Cortex of kidney (tissue), 1 donor: ENCODE data around the gene ADCY5.
"Not testable (repeated sequence)": the region's sequence is repeated elsewhere in the genome, so short reads cannot be mapped to it uniquely, and the experiment has no call there.

Experiments
- DNase-seq: peaks from one replicate; lab custom pipeline; 2025; lab: John Stamatoyannopoulos, UW

The ADCY5 gene

DNA sequence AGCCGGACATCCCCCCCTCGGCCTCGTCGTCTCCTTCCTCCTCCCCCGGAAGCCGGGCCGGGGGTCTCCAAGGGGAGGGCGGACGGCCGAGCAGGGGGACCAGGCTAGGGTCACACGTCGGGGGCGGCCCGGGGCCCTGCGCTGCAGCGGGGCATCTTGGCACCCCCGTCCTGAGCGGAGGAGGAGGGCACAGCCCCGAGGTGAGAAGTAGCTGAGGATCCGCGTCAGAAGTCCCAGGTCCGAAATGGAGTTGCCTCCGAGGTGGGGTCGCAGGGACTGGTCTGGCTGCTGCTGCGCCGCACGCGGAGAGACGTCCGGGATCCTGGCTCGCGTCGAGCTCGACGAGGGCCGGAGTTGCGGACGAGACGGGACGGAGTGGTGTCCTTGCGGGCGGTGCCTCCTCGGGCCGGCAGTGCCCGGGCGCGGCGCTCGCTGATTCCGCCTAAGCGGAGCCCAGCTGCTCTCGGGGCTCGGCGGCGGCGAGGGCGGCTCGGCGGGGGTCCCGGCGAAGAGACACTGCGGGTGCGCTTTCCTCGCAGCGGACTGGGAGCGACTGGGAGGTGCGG, at the start of gene ADCY5:
ADCY5 (minus strand) TSS at position 555 of the 566 bp plus-strand sequence; CDS start at position 10, 545 bp downstream.
- DNase-seq: no peak

DNA sequence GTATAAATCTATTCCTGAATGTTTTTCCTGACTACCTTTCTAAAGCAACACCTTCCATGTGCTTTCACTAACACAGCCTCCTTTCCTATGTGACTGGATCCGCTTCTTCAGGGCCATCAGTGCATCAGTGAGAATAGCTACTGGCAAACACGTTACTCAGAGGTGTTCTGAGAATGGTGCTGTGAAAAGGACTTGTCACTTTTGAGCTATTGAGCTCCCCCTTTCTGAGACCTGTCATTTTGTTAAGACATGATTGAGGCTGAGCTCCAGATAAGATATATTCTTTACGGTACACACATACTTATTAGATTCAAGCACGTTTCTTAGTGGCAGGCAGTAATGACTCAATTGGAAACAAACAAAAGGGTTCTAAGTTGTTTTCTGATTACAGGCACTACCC, 45.0 kb upstream of the ADCY5 start:
- DNase-seq: no peak

DNA sequence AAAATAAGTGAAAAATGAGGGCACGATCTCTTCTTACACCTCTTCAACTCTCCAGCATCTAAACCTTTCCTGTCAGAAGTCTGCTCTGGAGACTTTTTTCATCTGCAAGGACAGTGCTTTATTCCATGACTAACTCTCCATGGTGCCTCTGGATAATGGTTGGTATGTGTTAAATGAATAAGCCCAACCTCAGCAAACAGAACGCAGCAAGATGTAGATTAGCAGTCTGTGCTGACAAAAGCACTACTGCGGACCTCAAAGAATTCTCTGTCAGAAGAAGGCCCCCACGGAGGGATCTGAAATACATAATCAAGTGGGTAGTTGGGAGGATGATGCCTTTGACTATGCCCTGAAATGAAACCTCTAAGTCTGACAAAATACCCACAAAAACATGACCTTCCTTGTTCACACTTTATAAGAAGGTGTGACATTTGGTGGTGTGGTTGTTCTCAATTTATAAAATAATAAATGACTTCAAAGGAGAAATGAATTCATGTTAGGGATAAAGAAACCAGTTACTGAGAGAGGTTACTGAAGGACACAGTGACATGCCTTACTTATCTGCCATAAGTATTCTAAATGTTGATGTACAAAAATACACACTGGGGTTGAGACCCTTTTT, 43.2 kb upstream of the ADCY5 start:
- no peak for DNase-seq

- DNase-seq: no peak
These were observed 40.6 kb upstream of the ADCY5 start for GRCh38 chr3:123489400-123490004.

DNA sequence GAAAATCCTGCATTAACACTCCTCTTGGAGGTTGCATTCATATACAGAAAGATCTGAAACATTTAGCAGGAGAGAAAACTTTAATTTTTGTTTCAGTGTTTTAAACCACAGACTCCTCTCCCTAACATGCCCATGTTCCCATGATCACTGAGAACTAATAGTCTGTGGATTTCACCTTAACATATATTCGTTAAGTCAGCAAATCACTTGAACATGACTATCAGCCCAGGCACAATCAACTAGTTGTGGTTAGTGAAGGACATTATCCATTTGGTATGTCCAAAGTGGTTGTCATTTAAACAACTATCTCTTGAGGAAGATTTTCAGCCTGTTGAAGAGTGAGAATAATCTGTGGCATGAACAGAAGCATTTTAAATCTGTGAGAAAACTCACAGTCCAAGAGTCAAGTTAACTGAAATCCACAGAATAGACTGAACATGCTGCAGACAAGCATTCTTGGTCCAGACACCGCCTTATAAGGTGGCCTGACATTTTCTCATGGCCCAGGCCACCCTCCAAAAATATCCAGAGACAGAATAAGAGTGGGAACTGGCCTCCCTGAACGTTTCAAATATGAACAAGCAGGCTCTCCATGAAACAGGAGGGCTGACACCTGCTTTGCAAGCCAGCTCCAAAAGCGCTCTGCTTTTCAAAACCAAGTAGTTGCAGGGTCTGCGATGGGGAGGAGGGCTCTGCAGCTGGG, 39.9 kb upstream of the ADCY5 start:
- DNase-seq: no peak

GRCh38 chr3:123487063-123487462, 38.2 kb upstream of the ADCY5 start:
- DNase-seq: not testable (repeated sequence)

DNA sequence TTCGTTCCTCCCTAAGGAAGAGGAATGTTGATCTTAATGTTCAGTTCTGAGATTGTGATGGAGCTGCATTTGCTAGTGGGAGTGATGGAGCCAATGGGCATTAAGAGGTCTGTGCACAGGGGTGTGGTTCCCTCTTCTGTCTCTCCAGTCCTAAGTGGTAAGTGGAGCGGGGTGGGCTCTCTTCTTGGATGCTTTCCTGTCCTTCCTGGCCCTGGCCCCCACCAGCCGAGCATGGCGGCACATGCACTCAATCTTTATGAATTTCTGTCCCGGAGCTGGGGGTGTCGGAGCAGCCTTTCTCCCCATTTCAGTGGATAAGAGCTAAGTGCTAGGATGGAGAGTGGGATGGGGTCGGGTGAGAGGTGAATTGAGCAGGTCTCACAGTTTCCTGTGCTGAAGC, 37.6 kb upstream of the ADCY5 start:
- no peak for DNase-seq

- DNase-seq: no peak
These were observed 36.7 kb upstream of the ADCY5 start for GRCh38 chr3:123485551-123485950.

- no peak for DNase-seq
These were observed 34.3 kb upstream of the ADCY5 start for GRCh38 chr3:123483146-123483545.

DNA sequence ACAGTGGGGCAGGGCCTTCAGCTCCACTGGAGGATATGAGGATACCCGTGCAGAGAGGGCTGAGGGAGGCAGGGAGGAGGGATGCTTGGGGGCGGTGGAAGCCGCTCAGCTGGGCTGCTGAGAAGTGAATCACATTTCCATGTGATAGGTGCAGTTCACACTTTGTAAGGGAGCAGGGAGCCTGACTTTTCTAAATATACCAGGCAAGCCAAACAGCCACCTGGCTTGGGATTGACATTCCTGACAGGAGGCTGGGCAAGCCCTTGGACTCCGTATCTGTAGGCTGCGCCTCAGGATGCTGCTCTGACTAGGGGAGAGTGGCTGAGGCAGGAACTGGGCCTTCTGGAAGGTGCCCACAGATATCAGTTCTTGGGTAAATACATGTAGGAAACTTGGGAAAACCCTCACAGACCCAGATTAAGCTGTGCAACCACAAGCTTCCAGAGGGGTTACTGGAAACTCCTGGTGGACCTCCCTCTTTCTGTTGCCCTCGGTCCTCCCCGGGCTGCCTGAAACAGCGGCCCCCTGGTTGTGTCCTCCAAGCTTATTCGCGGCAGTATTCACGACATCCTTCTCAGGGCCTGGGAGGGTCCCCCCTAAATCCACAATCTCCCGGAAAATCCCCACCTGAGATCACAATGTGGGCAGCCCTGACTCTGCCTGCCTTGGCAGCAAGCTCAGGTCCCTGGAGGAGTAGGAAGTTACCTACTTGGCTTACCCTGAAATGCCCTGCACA, 33.0 kb upstream of the ADCY5 start:
- no peak for DNase-seq

- DNase-seq: no peak
These were observed 32.2 kb upstream of the ADCY5 start for GRCh38 chr3:123481071-123481470.

- DNase-seq: no peak
These were observed 31.5 kb upstream of the ADCY5 start for GRCh38 chr3:123480428-123480827.

GRCh38 chr3:123479891-123480290, 31.0 kb upstream of the ADCY5 start:
- DNase-seq: no peak

DNA sequence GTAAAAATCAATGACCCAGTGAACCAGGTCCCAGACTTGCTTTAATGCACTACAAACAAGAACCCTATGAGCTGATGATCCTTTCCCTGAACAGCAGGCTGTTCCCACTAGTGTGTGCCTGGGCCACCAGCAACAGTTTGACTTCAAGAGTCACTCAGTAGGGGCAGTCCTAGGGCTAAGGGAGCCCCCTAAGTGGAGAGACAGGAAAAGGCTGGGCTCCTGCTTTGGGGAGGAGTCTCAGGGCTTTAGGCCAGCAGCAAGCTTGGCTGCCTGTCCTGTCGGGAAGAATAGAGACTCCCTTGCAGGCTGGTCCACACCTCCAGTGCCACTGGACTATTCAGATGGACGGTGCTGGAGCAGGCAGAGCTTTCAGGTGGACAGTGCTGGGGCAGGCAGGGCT, 29.4 kb upstream of the ADCY5 start:
- no peak for DNase-seq

DNA sequence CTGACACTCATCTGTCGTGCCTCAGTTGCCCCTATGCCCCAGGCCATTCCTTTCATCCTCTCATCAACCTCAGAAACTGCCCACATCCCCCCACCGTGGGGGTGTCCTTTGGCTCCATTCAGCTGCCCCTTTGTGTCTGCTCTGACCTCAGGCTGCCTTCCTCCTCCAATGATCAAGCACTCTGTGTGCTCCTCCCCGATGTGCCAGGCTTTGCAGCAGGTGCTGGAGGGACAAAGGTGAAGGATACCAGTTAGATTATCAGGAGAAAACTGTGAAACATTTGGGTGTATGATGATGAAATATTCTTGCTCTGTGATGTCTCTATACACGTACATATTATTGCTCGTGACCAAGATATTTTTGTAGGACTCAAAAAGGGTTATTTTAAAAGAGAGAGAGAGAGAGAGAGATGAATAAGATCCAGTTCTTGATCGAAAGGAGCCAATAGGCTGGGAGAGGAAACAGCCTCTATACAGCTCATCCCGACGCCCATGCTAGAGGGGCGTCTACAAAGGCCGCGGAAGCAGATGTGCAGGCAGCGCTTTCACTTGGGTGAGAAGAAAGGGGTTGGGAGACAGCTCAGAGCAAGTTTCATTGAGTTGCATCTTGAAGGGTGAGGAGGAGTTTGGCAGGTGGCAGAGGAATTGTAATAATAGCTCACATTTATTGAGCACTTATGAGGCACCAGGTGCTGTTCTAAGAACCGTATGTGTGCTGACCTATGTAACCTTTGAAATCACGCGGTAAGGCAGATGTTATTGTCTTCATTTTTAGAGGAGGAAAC, 28.3 kb upstream of the ADCY5 start:
- no peak for DNase-seq

DNA sequence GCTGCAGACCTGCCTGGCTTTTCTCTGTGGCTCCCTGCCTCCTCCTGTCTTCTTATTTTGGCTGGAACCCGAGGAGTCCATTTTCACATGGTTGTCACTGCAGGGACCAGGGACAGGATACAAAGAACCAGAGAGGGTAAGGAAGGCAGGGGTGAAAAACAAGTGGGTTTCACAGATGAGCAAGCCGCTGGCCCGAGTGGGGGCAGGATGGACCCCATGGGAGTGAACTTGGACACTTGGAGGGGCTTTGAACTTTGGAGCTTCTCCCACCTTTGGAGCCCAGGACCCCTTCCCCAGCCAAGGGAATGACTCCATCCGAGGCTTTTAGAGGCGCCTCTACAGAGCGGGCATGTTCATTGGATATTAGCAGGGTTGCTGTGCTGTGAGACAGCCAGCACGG, 26.9 kb upstream of the ADCY5 start:
- DNase-seq: no peak

DNA sequence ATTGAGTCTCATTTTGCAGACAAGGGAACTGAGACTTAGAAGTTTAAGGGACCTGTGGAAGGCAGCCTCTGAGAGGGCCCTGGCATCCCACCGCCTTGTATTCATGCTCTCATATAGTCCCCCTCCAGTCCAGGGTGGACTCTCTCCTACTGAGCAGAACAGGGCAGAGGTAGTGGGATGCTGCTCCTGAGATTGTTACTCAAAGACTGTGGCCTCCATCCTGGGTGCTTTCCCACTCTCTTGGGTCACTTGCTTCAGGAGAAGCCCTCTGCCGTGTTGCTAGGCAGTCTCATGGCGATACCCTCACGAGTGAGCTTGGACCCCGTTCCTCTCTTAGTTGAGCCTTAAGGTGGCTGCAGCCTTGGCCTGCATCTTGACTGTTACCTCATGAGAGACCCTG, 22.2 kb upstream of the ADCY5 start:
- DNase-seq: no peak

DNA sequence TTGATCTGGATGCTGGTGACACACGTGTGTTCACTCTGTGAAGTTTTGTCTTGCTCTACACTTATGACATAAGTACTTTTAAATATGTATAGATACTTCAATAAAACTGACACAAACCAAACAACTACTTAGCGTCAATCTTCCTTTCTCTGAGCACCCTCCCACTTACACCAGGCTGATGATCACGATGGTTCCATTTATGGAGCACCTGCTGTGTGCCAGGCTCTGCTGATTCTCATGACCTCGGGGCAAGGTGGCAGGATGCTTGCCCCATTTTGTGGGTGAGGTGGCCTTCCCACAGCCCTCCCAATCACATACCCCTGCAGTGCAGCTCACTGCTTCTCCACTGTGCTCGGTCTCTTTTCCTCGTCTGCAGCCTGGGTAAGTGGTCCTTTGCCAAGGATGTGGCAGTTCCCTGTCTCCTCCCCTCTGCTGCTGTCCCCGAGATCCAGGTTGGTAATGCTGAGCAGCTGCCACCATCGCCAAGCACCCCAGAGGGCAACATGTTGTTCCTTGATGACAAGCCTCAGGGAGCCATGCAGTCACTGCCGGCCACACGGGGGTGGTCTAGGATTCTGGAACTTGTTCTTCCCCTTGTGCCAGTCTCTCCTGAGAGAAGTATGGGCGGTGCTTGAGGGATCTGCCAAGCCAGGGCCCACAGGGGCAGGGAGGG, 20.6 kb upstream of the ADCY5 start:
- DNase-seq: no peak

DNA sequence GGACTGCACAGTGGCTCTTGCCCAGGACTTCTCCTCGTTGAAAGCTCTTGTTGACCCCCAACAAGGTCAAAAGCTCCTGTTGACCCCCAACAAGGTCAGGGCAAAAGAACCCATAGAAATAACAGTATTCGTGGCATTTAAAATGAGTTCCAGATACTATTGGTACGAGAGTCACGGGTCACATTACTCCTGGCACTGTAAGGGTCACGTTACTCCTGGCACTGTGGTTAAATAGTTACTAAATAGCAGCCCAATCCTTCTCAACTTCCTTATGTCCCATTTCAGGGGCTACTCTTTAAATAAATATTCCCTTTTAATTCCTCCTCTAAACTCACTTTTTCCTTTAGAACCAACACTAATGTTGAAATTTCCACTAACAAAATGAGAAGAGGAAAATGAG, 18.2 kb upstream of the ADCY5 start:
- DNase-seq: no peak

DNA sequence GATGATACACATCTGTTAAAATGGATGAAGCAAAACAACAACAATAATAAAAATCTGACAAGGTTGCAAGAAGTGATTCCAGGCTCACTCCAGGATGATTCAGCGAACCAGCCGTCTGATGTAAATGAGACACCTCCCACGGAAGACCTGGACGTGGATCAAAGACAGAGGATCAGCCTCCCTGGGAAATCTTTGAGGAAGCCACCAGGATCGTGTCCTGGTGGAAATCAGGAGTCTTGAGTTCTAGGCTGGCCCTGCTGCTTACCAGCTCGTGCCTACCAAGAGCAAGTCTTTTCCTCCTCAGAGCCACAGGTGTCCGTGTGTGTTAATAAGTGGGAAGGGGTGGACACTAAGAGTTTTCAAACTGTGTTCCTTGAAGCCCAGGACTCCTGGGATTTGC, 15.3 kb upstream of the ADCY5 start:
- DNase-seq: no peak

DNA sequence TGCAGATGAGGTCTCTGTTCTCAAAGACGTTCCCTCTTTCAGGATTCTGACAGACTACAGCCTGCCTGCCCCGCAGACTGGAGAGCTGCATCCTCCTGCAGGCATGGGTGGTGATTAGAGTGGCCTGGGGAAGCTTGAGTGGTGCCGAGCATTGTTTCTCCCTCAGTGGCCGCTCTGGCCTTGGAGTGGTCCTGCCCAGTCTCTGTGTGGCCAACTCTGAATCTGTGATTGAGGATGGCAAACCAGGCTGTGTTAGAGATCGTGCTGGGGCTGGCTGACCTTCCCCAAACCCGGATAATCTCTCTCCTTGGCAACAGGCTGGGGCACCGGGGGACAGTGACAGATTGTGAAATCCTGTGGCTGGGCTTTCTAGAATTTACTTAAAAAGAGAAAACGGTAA, 11.0 kb upstream of the ADCY5 start:
- no peak for DNase-seq
